GM23338 (cell line): ENCODE results near the gene MPP3. TPM values are rescaled to one million over a fixed set of nuclear protein-coding genes. Genes with fewer than 3 reads are reported as not detected.

Experiments
- ATAC-seq: fragments of 200-7000 bp; cut with Tn5 transposase; 3 replicates; pipeline ENCODE4 v1.9.1; 2020
- DNase-seq: peaks from one replicate; pipeline ENCODE4 v3.0.0-alpha.2; 2015; ENCODE audit warnings: low spot score
- H2AFZ ChIP-seq: fragments of 200-600 bp; sonication (generic); 2 replicates; pipeline ENCODE4 v1.8.0; 2016; ENCODE audit warnings: antibody characterized with exemption, mild to moderate bottlenecking, moderate library complexity
- H3F3A ChIP-seq: fragments of 200-600 bp; sonication (generic); replicated peaks from 2 replicates; pipeline ENCODE4 v1.8.0; 2017; ENCODE audit warnings: antibody characterized with exemption, mixed run types, low read depth
- H3K27ac ChIP-seq: fragments of 200-600 bp; sonication (generic); 2 replicates; pipeline ENCODE4 v1.6.1; 2016; ENCODE audit warnings: low read depth
- H3K27me3 ChIP-seq: fragments of 200-600 bp; sonication (generic); 2 replicates; pipeline ENCODE4 v1.8.0; 2016; ENCODE audit warnings: mild to moderate bottlenecking, mixed run types, moderate library complexity; ENCODE audit not compliant: insufficient read depth
- H3K36me3 ChIP-seq: fragments of 200-600 bp; sonication (generic); 2 replicates; pipeline ENCODE4 v1.8.0; 2016; ENCODE audit warnings: mild to moderate bottlenecking; ENCODE audit not compliant: insufficient read depth
- H3K4me1 ChIP-seq: fragments of 200-600 bp; sonication (generic); 2 replicates; pipeline ENCODE4 v1.8.0; 2016; ENCODE audit warnings: mild to moderate bottlenecking, moderate library complexity; ENCODE audit not compliant: insufficient read depth
- H3K4me2 ChIP-seq: fragments of 200-600 bp; sonication (generic); 2 replicates; pipeline ENCODE4 v1.7.1; 2017; ENCODE audit warnings: mixed run types
- H3K4me3 ChIP-seq: fragments of 200-600 bp; sonication (generic); 2 replicates; pipeline ENCODE4 v1.6.1; 2016; ENCODE audit warnings: mixed run types
- H3K79me2 ChIP-seq: fragments of 200-600 bp; sonication (generic); replicated peaks from 2 replicates; pipeline ENCODE4 v1.8.0; 2017; ENCODE audit warnings: mild to moderate bottlenecking; ENCODE audit not compliant: insufficient read depth
- H3K9me2 ChIP-seq: fragments of 200-600 bp; sonication (generic); 2 replicates; pipeline ENCODE4 v1.8.0; 2017; ENCODE audit not compliant: insufficient read depth
- H4K20me1 ChIP-seq: fragments of 200-600 bp; sonication (generic); replicated peaks from 2 replicates; pipeline ENCODE4 v1.8.0; 2017; ENCODE audit warnings: mild to moderate bottlenecking; ENCODE audit not compliant: insufficient read depth
- H3K27ac Mint-ChIP-seq: 2 replicates; pipeline ENCODE4 v1.8.0; 2020; ENCODE audit warnings: inconsistent platforms, mild to moderate bottlenecking, moderate library complexity, mixed read lengths
- H3K27me3 Mint-ChIP-seq: 3 replicates; pipeline ENCODE4 v1.8.0; 2022; ENCODE audit warnings: low read depth, mild to moderate bottlenecking, moderate library complexity, mixed read lengths, inconsistent platforms; ENCODE audit not compliant: insufficient read depth, poor library complexity
- H3K36me3 Mint-ChIP-seq: 3 replicates; pipeline ENCODE4 v1.8.0; 2021; ENCODE audit warnings: low read depth, mild to moderate bottlenecking, inconsistent platforms, moderate library complexity, mixed read lengths
- H3K4me1 Mint-ChIP-seq: 3 replicates; pipeline ENCODE4 v1.8.0; 2020; ENCODE audit warnings: mild to moderate bottlenecking, inconsistent platforms, mixed read lengths
- H3K4me3 Mint-ChIP-seq: 3 replicates; pipeline ENCODE4 v1.8.0; 2021; ENCODE audit warnings: moderate library complexity, mild to moderate bottlenecking, inconsistent platforms, mixed read lengths
- H3K9me3 Mint-ChIP-seq: 3 replicates; pipeline ENCODE4 v1.8.0; 2020; ENCODE audit warnings: moderate library complexity, mild to moderate bottlenecking, inconsistent platforms, mixed read lengths
- EZH2 ChIP-seq: fragments of 200-600 bp; sonication (generic); IDR thresholded peaks from one replicate; pipeline ENCODE4 v1.8.0; 2017; ENCODE audit warnings: antibody characterized with exemption, mild to moderate bottlenecking, low read depth; ENCODE audit not compliant: unreplicated experiment
- JUNB ChIP-seq: IDR thresholded peaks from one replicate; pipeline ENCODE4 v1.6.1; 2016; ENCODE audit warnings: antibody characterized with exemption; ENCODE audit not compliant: unreplicated experiment
- NANOG ChIP-seq: IDR thresholded peaks from 2 replicates; pipeline ENCODE4 v1.6.1; 2016; ENCODE audit warnings: antibody characterized with exemption, borderline replicate concordance
- STAT1 ChIP-seq: IDR thresholded peaks from one replicate; pipeline ENCODE4 v1.6.1; 2016; ENCODE audit warnings: antibody characterized with exemption; ENCODE audit not compliant: unreplicated experiment
- ZNF462 ChIP-seq: fragments of 250-450 bp; sonication (Bioruptor Pico); IDR thresholded peaks from 2 replicates; pipeline ENCODE4 v1.5.0; 2020; ENCODE audit warnings: mild to moderate bottlenecking, moderate library complexity
- polyA plus RNA-seq: library from polyadenylated mRNA; unstranded; fragments of >200 nt; fragmentation: Nextera tagmentation; extraction: Ambion mirVana; gene quantifications from 2 replicates; pipeline ENCODE4 v1.2.1, GENCODE V29; 2016
- total RNA-seq: library from RNA; depleted of rRNA; stranded (reverse); fragments of >200 nt; shearing (Covaris generic); gene quantifications from 2 replicates; pipeline ENCODE4 v1.2.3, GENCODE V29; 2014
- TF ChIP-seq, protein P1 (sequence below), 2 experiments: fragments of 200-600 bp in 1 of 2; sonication (generic) in 1 of 2; conservative IDR thresholded peaks; 2 replicates each; pipeline versions ENCODE4 v1.5.1 to v1.6.1; 2016 to 2017; ENCODE audit warnings: antibody characterized with exemption in 2 of 2, low read depth in 2 of 2, mild to moderate bottlenecking in 2 of 2, moderate library complexity in 1 of 2
- TF ChIP-seq, protein P2 (sequence below): IDR thresholded peaks from 2 replicates; pipeline ENCODE4 v1.6.1; 2016; ENCODE audit warnings: antibody characterized with exemption

Gene MPP3
- total and polyA plus RNA-seq, 2 experiments from 2014 or later = 6.6 to 7.4 TPM

DNA sequence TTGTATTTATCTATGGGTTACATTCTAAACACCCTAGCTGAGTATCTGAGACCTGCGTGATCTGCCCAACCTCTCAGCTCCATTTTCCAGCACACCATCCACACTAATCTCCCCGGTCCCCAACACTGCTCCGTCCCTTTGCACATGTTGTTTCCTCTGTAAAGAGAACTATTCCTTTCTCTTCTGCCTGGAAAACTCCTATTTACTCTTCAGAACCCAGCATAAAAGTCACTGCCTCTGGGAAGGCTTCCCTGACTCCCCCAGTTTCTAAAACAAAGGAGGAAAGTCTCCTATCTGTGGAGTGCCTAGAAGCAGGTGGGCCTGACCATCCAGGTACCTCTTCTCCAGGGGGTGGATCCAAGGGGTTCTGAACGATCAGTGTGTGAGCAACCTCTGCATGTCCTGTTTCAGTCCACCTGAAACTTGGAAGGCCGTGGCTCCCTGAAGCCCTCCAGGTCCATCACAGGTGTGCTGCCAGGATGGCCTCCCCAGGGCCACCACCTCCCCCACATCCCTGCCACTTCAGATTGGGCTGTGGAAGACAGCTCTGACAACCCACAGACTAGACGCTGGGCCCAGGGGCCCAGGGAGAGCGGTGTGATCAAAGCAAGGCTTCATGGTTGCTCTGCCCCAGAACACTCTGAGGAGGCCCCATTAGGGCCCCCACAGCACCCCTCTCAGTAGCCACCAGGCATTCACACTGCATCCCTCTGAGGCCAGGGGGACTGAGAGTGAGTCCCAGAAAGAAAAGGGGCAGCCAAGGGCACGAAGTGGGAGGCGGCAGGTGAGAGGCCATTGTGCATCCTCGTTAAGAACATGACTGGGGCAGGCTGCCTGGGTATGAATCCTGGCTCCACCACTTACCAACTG is 20.3 kb downstream of the MPP3 start (continued):
- TF ChIP-seq JUNB = no peak
- TF ChIP-seq, protein P1, sequence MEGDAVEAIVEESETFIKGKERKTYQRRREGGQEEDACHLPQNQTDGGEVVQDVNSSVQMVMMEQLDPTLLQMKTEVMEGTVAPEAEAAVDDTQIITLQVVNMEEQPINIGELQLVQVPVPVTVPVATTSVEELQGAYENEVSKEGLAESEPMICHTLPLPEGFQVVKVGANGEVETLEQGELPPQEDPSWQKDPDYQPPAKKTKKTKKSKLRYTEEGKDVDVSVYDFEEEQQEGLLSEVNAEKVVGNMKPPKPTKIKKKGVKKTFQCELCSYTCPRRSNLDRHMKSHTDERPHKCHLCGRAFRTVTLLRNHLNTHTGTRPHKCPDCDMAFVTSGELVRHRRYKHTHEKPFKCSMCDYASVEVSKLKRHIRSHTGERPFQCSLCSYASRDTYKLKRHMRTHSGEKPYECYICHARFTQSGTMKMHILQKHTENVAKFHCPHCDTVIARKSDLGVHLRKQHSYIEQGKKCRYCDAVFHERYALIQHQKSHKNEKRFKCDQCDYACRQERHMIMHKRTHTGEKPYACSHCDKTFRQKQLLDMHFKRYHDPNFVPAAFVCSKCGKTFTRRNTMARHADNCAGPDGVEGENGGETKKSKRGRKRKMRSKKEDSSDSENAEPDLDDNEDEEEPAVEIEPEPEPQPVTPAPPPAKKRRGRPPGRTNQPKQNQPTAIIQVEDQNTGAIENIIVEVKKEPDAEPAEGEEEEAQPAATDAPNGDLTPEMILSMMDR (conservative IDR thresholded peaks at IDR 0.05; ENCODE audit: low read depth in 2 of 2) = no peak
- no peak for TF ChIP-seq EZH2

- Mint-ChIP-seq H3K4me3 (no peak overlapping the region), H3K9me3 (no peaks in the 10 kb centered on the region), H3K27me3 (peaks cover 4% of the 10 kb centered on the region), H3K36me3 (peaks cover 8% of the 10 kb centered on the region; the same call in 2 of the 3 replicates), H3K4me1 (peaks cover 19% of the 10 kb centered on the region), H3K27ac (no peak overlapping the region)
- Histone ChIP-seq H3K4me3 (no peak overlapping the region), H3K4me2 (peak overlapping the region; percentile 38; the same call in 1 of the 2 replicates), H3K9me2 (no peaks in the 10 kb centered on the region), H2AFZ (no peak overlapping the region), H3K79me2 (no peaks in the 10 kb centered on the region), H3K27ac (no peak overlapping the region), H3K27me3 (no peaks in the 10 kb centered on the region), H3F3A (no peaks in the 10 kb centered on the region), H3K36me3 (no peaks in the 10 kb centered on the region), H4K20me1 (no peaks in the 10 kb centered on the region), H3K4me1 (no peaks in the 10 kb centered on the region; the same call in 1 of the 2 replicates)
- ATAC-seq = no peak
- no peak for TF ChIP-seq JUNB
- no peak for TF ChIP-seq STAT1
- TF ChIP-seq, protein P1 (conservative IDR thresholded peaks at IDR 0.05; ENCODE audit: low read depth in 2 of 2) = no peak
- TF ChIP-seq NANOG = no peak
- TF ChIP-seq, protein P2, sequence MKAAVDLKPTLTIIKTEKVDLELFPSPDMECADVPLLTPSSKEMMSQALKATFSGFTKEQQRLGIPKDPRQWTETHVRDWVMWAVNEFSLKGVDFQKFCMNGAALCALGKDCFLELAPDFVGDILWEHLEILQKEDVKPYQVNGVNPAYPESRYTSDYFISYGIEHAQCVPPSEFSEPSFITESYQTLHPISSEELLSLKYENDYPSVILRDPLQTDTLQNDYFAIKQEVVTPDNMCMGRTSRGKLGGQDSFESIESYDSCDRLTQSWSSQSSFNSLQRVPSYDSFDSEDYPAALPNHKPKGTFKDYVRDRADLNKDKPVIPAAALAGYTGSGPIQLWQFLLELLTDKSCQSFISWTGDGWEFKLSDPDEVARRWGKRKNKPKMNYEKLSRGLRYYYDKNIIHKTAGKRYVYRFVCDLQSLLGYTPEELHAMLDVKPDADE = no peak
- TF ChIP-seq ZNF462 (CRISPR knock-in tag) = no peak
- DNase-seq = no peak
Observed at GRCh38 chr17:43810823-43811222, 22.1 kb downstream of the MPP3 start.
